Gastroesophageal sphincter (tissue), 2 donors: Measurements from ENCODE around the gene FHL1.

ENCODE experiments used
- POLR2A ChIP-seq, 2 donors: fragments of 450-650 bp; IDR thresholded peaks; one replicate each; pipeline ENCODE4 v1.6.1; 2017; ENCODE audit warnings: antibody characterized with exemption in 2 of 2, mild to moderate bottlenecking in 2 of 2, moderate library complexity in 1 of 2
- POLR2AphosphoS5 ChIP-seq: sonication (generic); formaldehyde crosslinking; IDR thresholded peaks from one replicate; pipeline ENCODE4 v1.6.1; 2017; ENCODE audit warnings: antibody characterized with exemption

GRCh38 chrX:136212557-136213111 is 65.3 kb downstream of the FHL1 start:
- TF ChIP-seq POLR2AphosphoS5, result peak; percentile 5
- no peak for TF ChIP-seq POLR2A (IDR thresholded peaks at IDR 0.05)
